HG02970 (cell line): ENCODE results near the gene CGNL1.

Source experiments
- ATAC-seq: cut with Tn5 transposase; IDR thresholded peaks from one replicate; pipeline ENCODE4 v1.9.1; 2021; ENCODE audit warnings: mild to moderate bottlenecking, moderate library complexity, moderate number of reproducible peaks; ENCODE audit not compliant: unreplicated experiment, low FRiP score

The CGNL1 gene

DNA sequence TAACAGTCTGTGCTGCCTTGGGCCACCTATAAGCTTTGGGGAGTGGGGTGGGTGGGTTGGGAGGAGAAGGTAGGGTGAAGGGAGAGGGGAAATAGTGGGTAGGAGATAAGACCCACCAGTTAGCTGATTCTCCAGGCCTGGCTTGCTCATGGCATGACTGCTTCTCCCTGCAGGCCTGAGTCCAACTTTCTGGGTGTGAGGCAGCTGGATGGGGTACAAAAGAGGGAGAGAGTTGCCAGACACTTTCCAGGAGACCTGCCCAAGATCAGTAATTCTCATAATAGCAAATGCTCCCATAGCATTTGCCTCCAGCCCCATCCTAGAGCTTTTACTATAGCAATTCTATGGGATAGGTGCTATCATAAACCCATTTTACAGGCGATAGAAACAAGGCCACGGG lies 7.7 kb downstream of the CGNL1 start:
- ATAC-seq, result no peak

DNA sequence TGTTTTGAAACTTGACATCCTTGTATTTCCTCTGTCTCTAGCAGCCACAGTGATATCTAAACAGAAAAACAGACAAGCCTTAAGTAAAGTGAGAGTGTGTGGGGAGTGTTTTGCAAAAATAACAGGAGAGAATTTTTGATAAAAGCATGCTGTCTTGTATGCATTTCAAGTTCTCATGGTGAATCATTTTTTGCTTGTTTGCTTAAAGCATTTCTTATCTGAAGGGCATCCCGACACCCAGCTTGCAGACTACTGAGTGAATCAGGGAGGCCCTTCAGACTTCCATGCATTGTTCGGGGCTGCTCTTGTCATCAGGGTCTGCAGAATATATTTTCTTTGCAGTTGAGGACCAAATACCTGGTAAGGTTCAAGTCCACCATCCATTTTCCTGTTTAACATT lies 8.5 kb downstream of the CGNL1 start:
- ATAC-seq, result no peak

- ATAC-seq, result no peak
These were observed 9.7 kb downstream of the CGNL1 start for GRCh38 chr15:57385923-57386390.

DNA sequence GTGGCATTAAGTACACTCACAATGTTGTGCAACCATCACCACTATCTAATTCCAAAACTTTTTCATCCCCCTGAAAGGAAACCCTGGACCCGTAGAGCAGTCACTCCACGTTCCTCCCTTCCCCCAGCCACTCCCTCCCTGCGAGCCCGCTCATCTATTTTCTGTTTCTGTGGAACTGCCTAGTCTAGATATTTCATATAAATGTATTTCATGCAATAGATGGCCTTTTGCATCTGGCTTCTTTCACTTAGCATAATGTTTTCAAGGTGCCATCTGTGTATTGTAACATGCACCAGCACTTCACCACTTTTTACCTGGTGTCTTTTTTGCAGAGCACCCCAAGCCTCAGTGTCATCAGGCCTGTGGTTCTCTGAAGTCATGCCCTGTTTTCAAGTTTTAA lies 10.7 kb downstream of the CGNL1 start:
- no peak for ATAC-seq

DNA sequence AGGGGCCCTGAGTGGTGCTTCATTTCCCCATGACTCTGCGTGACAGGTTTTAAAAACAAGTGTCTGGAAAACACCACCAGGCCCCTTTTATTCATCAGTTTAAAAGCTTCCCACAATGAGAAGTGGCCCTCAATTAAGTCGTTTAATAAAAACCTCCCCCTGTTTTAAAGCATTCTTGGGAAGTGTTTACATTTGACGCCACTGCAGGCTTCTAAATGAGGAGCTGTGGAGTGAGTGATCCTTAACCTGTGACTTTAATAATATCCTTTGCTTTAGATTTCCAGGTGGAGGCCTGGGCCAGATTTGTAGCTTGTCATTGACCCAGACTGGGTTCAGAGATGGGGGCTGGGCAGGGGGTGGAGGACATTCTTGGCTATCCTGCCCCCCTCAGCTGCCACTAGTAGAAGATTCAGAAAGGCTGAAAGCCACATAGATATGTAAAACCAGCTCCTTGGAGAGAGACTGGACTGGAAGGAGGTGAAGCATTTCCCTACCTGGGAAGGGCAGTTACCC lies 11.3 kb downstream of the CGNL1 start:
- no peak for ATAC-seq

DNA sequence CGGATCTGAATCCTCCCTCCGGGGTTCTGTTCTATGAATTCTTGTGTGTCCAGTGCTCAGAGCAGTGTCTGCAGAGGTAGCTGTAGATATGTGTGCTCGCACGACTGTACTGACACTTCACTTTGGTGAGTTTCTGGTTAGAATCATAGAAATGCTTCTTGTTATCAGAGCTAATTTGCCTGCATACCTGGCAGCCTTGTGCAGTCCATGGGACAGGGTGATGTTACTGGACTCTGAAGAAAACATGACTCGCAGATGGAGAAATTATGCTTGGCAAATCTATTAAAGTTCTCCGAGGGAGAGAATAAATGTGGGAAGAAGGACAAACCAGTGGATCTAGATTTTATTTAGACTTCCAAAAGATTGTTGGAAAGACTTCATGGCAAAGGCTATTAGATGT lies 12.2 kb downstream of the CGNL1 start:
- no peak for ATAC-seq

DNA sequence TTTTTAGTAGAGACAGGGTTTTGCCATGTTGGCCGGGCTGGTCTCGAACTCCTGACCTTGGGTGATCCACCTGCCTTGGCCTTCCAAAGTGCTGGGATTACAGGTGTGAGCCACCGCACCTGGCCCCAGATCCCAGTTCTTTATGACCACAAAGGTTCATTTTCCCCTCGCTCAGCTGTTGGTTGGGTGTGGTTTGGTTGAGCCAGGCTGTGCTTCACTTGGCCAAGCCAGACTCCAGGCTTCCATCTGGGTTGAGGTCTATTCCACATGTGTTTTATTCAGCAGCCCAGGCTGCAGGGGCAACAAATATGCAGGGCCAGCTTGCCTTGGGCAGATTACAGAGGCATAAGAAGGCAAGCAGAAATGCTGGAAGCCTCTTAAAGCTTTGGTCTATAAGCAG lies 13.7 kb downstream of the CGNL1 start:
- no peak for ATAC-seq

DNA sequence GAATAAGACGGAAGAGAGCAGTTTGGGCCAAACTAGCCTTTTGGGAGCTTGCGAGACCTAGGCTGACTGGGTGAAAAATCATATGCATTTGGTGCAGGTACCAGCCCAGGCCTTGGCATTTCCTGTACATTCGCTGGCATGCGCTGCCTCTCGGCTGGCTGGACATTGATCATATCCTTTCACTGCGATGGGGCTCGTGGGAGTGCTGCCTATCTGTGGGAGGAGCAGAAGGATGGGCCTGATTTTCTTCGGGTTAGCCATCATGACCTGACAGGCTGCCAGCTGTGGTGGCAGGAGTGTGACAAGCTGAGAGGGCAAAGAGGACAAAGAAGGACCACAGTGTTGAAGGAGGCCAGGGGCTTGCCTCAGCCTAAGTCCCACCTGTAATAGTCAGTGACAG lies 14.3 kb downstream of the CGNL1 start:
- no peak for ATAC-seq

GRCh38 chr15:57391537-57391936 lies 15.2 kb downstream of the CGNL1 start:
- ATAC-seq, result no peak

DNA sequence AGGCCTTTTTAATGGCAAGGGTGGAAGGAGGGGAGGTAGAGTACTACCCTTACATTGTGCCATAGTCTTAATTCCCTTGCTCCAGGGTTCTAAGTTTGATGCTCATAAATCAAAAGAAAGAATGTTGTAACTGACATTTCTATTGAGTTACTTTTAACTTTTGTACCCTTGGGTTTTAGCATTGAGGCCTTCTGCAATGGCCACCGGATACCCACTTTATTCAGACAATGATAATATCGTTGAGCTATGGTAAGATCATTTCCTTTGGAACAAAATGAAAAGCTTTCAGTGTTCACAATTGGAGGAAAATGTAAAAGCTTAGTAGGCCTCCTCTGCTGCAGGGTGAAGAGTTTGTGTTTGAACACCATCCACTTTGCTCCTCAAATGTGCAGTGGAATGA lies 16.8 kb downstream of the CGNL1 start:
- ATAC-seq, result no peak

- ATAC-seq, result no peak
These were observed 19.0 kb downstream of the CGNL1 start for GRCh38 chr15:57395292-57395691.

- no peak for ATAC-seq
These were observed 22.0 kb downstream of the CGNL1 start for GRCh38 chr15:57398336-57398735.

DNA sequence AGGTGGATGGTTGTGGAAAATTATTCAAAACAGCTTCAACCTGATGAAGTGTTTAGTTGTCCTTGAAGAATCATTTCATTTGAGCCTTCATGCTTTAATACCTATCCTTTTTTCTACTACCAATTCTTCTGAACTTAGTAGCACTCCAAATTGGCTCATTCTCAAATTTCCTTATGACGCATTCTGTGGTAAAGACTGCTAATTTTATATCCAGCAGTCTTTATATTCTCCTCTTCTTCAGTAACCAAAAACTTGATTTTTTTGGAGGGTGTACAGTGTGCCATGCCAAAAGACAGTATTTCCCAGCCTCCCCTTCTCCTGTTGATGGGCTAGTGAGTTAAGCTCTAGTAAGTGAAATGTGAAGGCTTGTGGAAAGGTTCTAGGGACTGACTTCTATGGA lies 25.2 kb downstream of the CGNL1 start:
- ATAC-seq, result no peak

- no peak for ATAC-seq
These were observed 26.7 kb downstream of the CGNL1 start for GRCh38 chr15:57403017-57403416.

GRCh38 chr15:57403566-57404325 lies 27.4 kb downstream of the CGNL1 start:
- ATAC-seq, result no peak

DNA sequence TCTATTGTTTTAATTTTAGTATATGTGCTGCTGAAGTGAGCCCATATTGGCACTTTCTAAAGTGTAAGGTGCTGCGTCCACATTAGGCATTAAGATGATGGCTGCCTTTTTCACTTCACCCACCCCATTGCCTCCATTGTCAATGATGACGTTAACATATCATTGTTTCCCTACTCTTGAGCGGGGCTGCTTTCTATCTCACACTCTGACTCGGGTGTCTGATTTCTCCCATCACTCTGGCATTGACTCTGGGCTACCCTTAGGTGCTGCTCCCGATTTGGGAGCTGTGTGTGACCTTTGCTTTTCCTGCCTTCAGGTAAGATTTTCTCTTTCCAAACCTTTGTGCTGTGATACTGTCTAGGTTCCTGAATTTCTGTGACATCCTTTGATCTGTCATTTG lies 28.8 kb downstream of the CGNL1 start:
- ATAC-seq, result no peak

DNA sequence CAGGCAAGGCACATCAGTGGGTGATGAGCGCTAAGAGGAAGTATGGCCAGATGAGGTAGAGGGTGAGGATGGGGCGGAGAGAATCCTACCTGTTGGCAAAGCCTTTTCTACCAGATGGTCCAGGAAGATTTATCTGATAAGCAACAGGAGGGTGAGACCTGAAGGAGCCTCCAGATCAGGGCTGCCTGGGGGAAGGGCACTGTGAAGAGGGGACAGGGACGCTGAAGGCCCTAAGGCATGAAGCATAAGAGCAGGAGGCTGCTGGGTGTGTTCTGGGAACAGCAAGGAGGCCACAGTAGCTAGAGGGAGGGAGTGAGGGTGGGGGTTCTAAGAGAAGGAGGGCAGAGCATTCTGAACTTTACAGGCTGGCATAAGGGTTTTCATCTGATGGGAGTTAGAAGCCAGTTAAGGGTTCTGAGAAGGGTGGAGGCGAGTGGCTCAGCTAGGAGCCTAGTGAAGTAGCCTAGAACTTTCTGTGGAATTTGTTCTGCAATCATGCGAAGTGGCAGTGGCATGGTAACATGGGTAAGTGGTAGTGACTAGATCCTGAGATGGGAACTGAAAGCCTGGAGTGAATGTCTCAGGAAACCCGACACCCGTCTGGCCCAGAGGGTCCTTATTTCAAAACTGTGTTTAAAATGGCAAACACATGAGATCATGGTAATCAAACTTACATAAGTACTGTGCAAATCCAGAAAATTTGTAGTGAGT lies 29.9 kb downstream of the CGNL1 start:
- no peak for ATAC-seq

DNA sequence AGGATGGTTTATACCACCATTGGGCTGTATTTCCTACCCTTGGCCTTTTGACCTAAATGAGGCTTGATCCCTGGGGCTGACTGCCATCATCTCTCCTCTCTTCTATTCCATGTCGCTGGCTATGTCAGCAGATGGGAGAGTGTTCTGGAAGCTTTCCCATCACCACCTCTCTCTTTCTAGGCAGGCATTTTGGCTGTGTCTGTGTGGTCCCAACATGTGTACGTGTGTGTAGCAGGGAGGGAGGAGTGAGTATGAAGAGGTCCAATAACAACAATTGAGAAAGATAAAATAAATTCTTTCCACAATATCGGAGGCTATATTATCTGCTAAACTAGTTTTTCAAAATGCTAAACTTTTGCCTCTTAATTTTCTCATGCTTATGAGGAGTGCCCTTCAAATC lies 34.1 kb downstream of the CGNL1 start:
- ATAC-seq, result no peak

GRCh38 chr15:57411945-57412768 lies 35.9 kb downstream of the CGNL1 start:
- no peak for ATAC-seq

- no peak for ATAC-seq
These were observed 39.3 kb downstream of the CGNL1 start for GRCh38 chr15:57415602-57416001.

GRCh38 chr15:57418635-57419034 lies 42.3 kb downstream of the CGNL1 start:
- ATAC-seq, result no peak
